GM10248 (cell line): Measurements from ENCODE around the gene TRIAP1.

Source experiments
- CTCF ChIA-PET: fragments of 300-600 bp; sonication (Branson Sonifier 250); formaldehyde crosslinking; extraction: SDS; loops from one replicate; lab custom pipeline; 2021; ENCODE audit warnings: antibody characterized with exemption; lab: Yijun Ruan, JAX
- POLR2A ChIA-PET: fragments of 350-650 bp; sonication (Branson Sonifier 250); formaldehyde crosslinking; extraction: SDS; loops from one replicate; lab custom pipeline; 2020; ENCODE audit warnings: antibody characterized with exemption; lab: Yijun Ruan, JAX
- DNase-seq: peaks from one replicate; pipeline ENCODE4 v3.0.0; 2012; ENCODE audit errors: extremely low spot score
- CTCF ChIP-seq: IDR thresholded peaks from 2 replicates; pipeline ENCODE4 v1.5.1; 2012; ENCODE audit warnings: mild to moderate bottlenecking, low read depth; ENCODE audit errors: extremely low read depth, missing control alignments, control extremely low read depth

The TRIAP1 gene

GRCh38 chr12:120479458-120479857 is 33.3 kb upstream of the TRIAP1 start:
- no peak for DNase-seq
- TF ChIP-seq CTCF = no peak
- ChIA-PET CTCF (interaction anchor here (1.3 to 4.5 kb wide), 3 partner anchors 10 to 12 kb away, joined by 3 to 30 read pairs (median 6); partner anchors contain the start of gene SRSF9), POLR2A (no interaction called here)

- TF ChIP-seq CTCF = no peak
- ChIA-PET CTCF (interaction anchor here (0.9 to 2.8 kb wide), 6 partner anchors 10 to 107 kb away, joined by 3 to 10 read pairs (median 5); no protein-coding TSS in a partner anchor), POLR2A (no interaction called here)
- no peak for DNase-seq
These were observed 29.5 kb upstream of the TRIAP1 start for GRCh38 chr12:120475643-120476042.

GRCh38 chr12:120474616-120474960 is 28.4 kb upstream of the TRIAP1 start:
- DNase-seq = no peak

GRCh38 chr12:120473807-120474615 is 27.8 kb upstream of the TRIAP1 start:
- ChIA-PET POLR2A (interaction anchor here (0.6 to 1.6 kb wide), 3 partner anchors 16 to 183 kb away, joined by 4 to 8 read pairs (median 6); partner anchors contain the start of gene DYNLL1), CTCF (interaction anchor here (0.6 to 2.8 kb wide), 10 partner anchors 8 to 42 kb away, joined by 3 to 10 read pairs (median 4); partner anchors contain the start of gene DYNLL1)
- no peak for TF ChIP-seq CTCF
- DNase-seq = no peak

More at GRCh38 chr12:120474616-120474960, 28.4 kb upstream of the TRIAP1 start:
- no peak for TF ChIP-seq CTCF
- ChIA-PET CTCF (interaction anchor here (1.0 to 2.8 kb wide), 9 partner anchors 8 to 42 kb away, joined by 3 to 10 read pairs (median 4); partner anchors contain the start of gene DYNLL1), POLR2A (interaction anchor here (1.6 kb wide), 1 partner anchor 22 kb away, joined by 8 read pairs; the partner anchor contains the start of gene DYNLL1)

GRCh38 chr12:120472521-120472920 is 26.3 kb upstream of the TRIAP1 start:
- POLR2A ChIA-PET = no interaction called here

More at GRCh38 chr12:120472521-120472920, 26.3 kb upstream of the TRIAP1 start:
- CTCF ChIA-PET = interaction anchor here (0.6 to 1.8 kb wide), 4 partner anchors 11 to 42 kb away, joined by 3 to 11 read pairs (median 3); no protein-coding TSS in a partner anchor
- no peak for DNase-seq
- TF ChIP-seq CTCF = no peak
